Measurements from ENCODE around the gene IFT43. TPM values are rescaled to one million over a fixed set of nuclear protein-coding genes. Genes with fewer than 3 reads are reported as not detected.

IFT43 gene
- total RNA-seq, 3 donors from 2014 or later: 21.4 to 47.2 (median 41.9) TPM

DNA sequence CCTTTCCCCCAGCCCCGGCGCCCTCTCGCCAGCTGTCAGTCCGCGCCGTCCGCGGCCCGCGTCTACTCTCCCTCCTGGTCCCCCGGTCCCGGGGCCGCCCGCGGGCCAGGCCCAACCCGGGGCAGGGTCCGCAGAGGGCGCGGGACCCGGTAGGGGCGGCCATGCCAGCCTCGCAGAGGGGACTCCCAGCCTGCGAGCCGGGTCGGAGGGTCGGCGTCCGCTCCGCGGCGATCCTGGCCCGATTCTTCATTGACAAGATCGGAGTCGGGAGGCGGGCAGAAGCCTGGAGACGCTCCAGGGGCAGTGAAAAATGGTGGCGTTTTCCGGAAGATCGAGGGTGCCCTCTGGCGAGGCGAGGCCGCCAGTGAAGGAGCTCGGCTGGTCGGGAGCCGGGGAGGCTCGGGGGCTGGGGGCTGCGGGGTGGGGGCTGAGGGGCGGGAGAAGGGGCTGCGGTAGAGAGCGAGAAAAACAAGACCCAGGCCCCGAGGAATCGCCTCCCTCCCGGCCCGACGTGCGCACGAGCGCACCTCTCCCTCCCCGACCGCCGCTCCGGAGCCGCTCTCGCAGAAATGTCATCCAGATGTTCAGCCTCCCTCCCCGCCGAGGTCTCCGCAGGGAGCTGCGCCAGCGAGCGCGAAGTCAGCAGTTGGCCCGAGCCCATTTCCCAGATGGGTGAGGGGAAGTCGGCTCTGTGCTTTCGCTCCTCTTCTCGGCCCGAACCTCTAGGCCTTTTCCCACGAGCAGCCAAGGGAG lies 3.1 kb upstream of the IFT43 start:
- no peaks in the 10 kb centered on the region for H3K36me3 ChIP-seq
- H3K4me3 ChIP-seq: peak overlapping the region; percentile 73 to 90 (median 79)
- intact Hi-C loops (cut with DNase I; ENCODE audit: low total_unique reads): loop anchor here (5.0 kb wide), 1 partner anchor 930 kb away; no protein-coding TSS in a partner anchor
- peak; percentile 80 to 87 for DNase-seq (ENCODE audit: low spot score in 2 of 2)
- no peaks in the 10 kb centered on the region for H3K9me3 ChIP-seq
- peak overlapping the region; percentile 97 for H3K27ac ChIP-seq
- H3K4me1 ChIP-seq: peaks cover 5 to 13% of the 10 kb centered on the region in 2 donors
- no peaks in the 10 kb centered on the region for H3K27me3 ChIP-seq
- no peak for TF ChIP-seq POLR2A (IDR thresholded peaks at IDR 0.05)
- peak in 1 of 3 donors; percentile 2 for TF ChIP-seq POLR2AphosphoS5 (IDR thresholded peaks at IDR 0.05)
- TF ChIP-seq, protein P1, sequence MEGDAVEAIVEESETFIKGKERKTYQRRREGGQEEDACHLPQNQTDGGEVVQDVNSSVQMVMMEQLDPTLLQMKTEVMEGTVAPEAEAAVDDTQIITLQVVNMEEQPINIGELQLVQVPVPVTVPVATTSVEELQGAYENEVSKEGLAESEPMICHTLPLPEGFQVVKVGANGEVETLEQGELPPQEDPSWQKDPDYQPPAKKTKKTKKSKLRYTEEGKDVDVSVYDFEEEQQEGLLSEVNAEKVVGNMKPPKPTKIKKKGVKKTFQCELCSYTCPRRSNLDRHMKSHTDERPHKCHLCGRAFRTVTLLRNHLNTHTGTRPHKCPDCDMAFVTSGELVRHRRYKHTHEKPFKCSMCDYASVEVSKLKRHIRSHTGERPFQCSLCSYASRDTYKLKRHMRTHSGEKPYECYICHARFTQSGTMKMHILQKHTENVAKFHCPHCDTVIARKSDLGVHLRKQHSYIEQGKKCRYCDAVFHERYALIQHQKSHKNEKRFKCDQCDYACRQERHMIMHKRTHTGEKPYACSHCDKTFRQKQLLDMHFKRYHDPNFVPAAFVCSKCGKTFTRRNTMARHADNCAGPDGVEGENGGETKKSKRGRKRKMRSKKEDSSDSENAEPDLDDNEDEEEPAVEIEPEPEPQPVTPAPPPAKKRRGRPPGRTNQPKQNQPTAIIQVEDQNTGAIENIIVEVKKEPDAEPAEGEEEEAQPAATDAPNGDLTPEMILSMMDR (IDR thresholded peaks at IDR 0.05): peak in 2 of 3 donors; percentile 34 to 43

DNA sequence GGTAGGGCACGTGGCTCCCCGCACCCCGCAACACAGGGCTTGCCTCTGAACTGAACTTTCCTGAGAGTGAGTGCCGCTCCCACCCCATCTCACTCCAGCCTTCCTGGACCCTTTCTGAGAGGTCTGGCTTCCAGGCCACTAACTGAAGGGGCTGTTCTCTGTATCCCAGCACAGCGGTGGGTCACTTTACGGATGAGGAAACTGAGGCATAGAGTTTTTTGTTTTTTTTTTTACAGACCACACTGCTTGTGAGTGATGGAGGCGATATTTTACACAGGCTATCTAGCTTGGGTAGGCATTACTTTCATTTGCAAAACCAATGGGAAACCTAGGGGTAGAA lies 2.6 kb upstream of the IFT43 start:
- Histone ChIP-seq H3K27ac (peak overlapping the region; percentile 97), H3K36me3 (no peaks in the 10 kb centered on the region), H3K4me3 (peak overlapping the region; percentile 73 to 90 (median 79)), H3K27me3 (no peaks in the 10 kb centered on the region), H3K9me3 (no peaks in the 10 kb centered on the region), H3K4me1 (peaks cover 5 to 13% of the 10 kb centered on the region in 2 donors)
- intact Hi-C loops (cut with DNase I; ENCODE audit: low total_unique reads): loop anchor here (5.0 kb wide), 1 partner anchor 929 kb away; no protein-coding TSS in a partner anchor
- TF ChIP-seq, protein P1 (IDR thresholded peaks at IDR 0.05): no peak
- TF ChIP-seq POLR2A (IDR thresholded peaks at IDR 0.05) (no peak), POLR2AphosphoS5 (IDR thresholded peaks at IDR 0.05) (no peak)
- no peak for DNase-seq (ENCODE audit: low spot score in 2 of 2)

DNA sequence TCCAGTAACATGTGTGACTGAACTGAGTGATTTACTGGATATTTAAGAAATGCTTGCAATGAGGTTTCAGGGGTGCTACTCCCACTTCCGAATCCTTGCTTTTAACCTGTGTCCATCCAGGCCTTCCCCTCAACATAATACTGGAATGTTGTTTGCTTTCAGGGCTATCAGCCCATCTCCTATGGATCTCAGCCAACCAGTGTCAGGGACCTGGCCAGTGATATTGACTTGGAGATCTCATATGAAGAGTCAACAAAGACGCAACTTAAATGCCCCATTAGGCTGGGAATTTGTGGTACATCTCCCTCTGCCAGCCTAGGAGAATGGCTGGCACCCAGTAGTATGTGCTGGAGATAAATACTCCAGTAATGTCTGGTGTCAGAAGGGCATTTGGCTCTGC lies 889 bp upstream of the IFT43 start:
- TF ChIP-seq, protein P1 (IDR thresholded peaks at IDR 0.05): no peak
- no peak for TF ChIP-seq POLR2A (IDR thresholded peaks at IDR 0.05)
- TF ChIP-seq POLR2AphosphoS5 (IDR thresholded peaks at IDR 0.05): no peak
- peaks cover 0 to 13% of the 10 kb centered on the region in 2 donors for H3K4me1 ChIP-seq
- no peaks in the 10 kb centered on the region for H3K36me3 ChIP-seq
- H3K4me3 ChIP-seq: no peak overlapping the region
- H3K27me3 ChIP-seq: no peaks in the 10 kb centered on the region
- intact Hi-C loops (cut with DNase I; ENCODE audit: low total_unique reads): loop anchor here (5.0 kb wide), 1 partner anchor 928 kb away; no protein-coding TSS in a partner anchor
- H3K9me3 ChIP-seq: no peaks in the 10 kb centered on the region
- DNase-seq (ENCODE audit: low spot score in 2 of 2): no peak
- H3K27ac ChIP-seq: peak overlapping the region; percentile 93

DNA sequence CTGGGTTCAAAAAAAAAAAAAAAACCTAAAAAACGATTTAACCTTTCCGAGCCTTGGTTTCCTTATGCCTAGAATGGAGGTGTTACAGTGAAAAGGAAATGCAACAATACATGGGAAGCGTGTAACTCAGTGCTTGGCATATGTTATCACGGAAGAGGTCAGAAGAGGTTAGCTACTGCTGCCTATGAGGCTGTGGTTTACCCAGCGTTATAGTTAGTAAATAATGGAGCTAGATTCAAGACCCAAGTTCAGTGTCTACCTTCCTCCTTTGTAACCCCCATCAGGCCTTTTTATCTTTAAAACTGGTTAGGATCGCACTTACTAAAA lies 839 bp downstream of the IFT43 start:
- Histone ChIP-seq H3K4me3 (peak overlapping the region; percentile 79 to 96 (median 88)), H3K9me3 (no peaks in the 10 kb centered on the region), H3K27ac (peak overlapping the region; percentile 93), H3K27me3 (no peaks in the 10 kb centered on the region), H3K4me1 (peaks cover 0 to 3% of the 10 kb centered on the region in 2 donors), H3K36me3 (no peaks in the 10 kb centered on the region)
- no peak for DNase-seq (ENCODE audit: low spot score in 2 of 2)
- no peak for TF ChIP-seq POLR2A (IDR thresholded peaks at IDR 0.05)
- TF ChIP-seq, protein P1 (IDR thresholded peaks at IDR 0.05): no peak
- no peak for TF ChIP-seq POLR2AphosphoS5 (IDR thresholded peaks at IDR 0.05)
- intact Hi-C loops (cut with DNase I; ENCODE audit: low total_unique reads): no loop called here

DNA sequence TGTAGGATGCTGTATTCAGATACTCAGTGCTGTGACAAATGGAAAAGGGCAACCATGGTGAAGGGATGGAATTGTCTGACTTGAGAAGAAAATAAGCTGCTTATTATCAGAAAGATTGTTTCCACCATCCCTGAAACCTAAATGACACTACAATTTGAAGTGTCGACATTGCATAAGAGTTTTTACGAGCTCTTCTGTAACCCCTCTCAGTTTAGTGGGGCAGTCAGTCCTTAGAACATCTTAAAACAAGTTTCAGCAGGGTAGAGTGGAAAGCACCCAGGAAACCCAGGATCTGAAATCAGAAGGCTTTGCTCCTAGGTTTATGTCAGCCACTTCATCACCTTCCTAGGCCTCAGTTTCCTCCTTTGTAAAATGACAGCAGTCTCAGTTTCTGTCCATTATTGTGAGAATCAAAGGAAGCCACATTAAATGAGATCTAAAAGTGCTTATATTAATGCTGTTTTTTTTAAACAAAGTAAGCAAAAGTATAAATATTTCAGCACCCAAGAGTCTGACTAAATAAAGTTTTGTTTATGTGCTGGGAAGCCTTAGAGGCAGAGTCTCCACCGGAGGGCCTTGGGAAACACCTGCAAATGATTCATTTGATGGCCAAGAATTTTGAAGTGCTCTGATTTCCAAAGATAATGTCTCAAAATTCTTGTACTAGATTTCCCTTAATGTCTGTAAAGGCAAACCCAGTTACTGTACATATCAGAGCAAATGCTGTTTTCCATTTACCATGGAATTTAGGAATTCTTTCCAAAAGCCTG lies 1.8 kb downstream of the IFT43 start:
- Histone ChIP-seq H3K4me3 (no peak overlapping the region), H3K27me3 (no peaks in the 10 kb centered on the region), H3K4me1 (peaks cover 0 to 3% of the 10 kb centered on the region in 2 donors), H3K9me3 (no peaks in the 10 kb centered on the region), H3K36me3 (no peaks in the 10 kb centered on the region), H3K27ac (peak overlapping the region in 1 of 2 donors; percentile 87)
- intact Hi-C loops (cut with DNase I; ENCODE audit: low total_unique reads): no loop called here
- DNase-seq (ENCODE audit: low spot score in 2 of 2): no peak
- TF ChIP-seq POLR2A (IDR thresholded peaks at IDR 0.05): no peak

All from breast epithelium (tissue), 4 donors.